Muscle of back (tissue), 11 donors: ENCODE measurements around the gene CDC34. TPM values are rescaled to one million over a fixed set of nuclear protein-coding genes. Genes with fewer than 3 reads are reported as not detected.

ENCODE experiments used
- DNase-seq, 3 donors: peaks; one replicate each; pipeline versions ENCODE4 v3.0.0 to v3.0.0-alpha.2; 2013
- polyA plus RNA-seq, 10 donors: library from polyadenylated mRNA; unstranded; fragments of 120-200 nt; gene quantifications; one replicate each; pipeline ENCODE4 v1.2.1, GENCODE V29; 2013; ENCODE audit not compliant: insufficient read length in 10 of 10

Gene CDC34
- polyA plus RNA-seq, 10 donors = 51.3 to 83.8 (median 62.2) TPM

DNA sequence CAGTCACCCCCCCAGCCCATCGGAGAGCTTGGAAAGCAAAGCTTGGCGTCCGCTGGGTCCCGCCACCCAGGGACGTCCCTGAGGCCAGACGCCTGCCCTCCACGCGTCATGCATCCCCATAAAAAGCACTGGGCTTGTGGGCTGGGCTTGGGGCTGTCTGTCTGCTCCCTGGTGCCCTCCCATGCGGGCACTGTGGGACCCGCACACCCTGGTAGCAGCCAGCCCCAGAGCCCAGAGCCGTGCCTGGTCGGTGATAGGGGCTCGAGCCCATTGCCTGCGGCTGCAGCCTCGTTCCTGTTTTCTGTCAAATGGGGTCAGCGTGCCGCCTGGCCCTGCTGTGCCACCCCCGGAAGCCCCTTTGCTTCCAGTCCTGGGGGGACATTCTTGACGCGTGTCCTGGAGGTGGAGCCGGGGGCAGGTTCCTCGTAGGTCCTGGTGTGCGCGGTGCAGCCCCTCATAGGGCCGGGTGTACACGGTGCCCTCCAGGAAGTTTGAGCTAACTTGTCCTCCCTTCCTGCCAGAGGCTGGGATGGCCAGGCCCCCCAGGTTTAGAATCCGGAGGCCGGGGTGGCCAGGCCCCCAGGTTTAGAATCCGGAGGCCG, 8.0 kb downstream of the CDC34 start:
- DNase-seq = no peak

DNA sequence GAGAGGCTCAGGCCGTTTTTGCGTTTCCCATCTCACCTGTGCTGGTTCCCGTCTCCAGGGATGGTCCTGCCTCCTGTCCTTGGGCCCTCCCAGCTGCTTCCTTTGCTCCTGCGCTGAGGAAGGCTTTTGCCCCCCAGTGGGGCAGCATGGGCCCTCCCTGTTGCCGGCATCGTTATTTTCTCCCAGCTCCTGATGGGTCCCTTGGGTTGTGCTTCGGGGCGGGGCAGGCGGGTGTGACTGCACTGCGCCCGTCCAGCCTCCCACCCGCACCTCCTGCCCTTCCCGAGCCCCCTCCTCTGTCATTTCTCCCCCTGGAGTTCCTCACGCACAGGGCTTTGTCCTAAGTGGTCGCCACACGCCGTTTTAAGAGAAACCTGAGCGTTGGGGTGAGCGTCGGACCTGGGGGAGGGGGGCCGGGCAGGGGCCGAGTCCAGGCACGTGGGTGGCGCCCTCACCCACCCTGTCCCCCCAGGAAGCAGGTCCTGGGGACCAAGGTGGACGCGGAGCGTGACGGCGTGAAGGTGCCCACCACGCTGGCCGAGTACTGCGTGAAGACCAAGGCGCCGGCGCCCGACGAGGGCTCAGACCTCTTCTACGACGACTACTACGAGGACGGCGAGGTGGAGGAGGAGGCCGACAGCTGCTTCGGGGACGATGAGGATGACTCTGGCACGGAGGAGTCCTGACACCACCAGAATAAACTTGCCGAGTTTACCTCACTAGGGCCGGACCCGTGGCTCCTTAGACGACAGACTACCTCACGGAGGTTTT, 9.5 kb downstream of the CDC34 start:
- peak in 1 of 3 donors; percentile 0 for DNase-seq

DNA sequence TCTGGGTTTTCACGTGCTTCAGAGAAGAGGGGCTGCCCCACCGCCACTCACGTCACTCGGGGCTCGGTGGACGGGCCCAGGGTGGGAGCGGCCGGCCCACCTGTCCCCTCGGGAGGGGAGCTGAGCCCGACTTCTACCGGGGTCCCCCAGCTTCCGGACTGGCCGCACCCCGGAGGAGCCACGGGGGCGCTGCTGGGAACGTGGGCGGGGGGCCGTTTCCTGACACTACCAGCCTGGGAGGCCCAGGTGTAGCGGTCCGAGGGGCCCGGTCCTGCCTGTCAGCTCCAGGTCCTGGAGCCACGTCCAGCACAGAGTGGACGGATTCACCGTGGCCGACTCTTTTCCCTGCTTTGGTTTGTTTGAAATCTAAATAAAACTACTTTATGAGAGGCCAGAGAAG, 10.1 kb downstream of the CDC34 start:
- DNase-seq = no peak

DNA sequence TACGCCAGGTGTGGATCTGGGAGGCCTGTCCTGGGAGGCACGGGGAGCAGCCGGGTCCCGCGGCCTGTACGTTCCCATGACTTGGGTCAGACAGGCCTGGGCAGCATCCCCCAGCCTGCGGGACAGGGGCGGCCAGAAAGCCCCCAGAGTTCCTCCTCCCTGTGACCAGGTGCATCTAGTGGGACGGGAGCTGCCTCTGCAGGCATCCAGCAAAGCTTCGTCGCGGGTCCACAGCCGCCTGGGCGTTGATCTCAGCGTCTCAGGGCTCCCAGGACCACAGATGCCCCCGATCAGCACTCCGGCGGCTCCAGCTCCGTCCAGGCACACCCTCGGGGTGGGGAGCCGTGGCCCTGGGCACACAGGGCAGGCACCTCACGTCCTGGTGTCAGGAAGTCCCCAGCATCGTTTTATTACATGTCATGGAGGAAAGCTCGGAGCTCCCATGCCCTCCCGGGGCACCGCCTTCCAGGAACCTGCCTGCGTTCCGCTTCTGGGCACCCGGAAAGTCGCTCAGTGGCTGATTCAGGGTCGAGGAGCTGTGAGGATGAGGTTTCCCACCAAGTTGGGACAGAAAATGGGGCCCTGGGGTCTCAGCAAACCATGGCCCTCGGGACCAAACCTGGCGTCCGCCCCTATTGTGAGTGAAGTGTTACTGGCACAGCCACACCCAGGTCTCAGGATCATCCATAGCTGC, 10.8 kb downstream of the CDC34 start:
- peak in 1 of 3 donors; percentile 17 for DNase-seq

DNA sequence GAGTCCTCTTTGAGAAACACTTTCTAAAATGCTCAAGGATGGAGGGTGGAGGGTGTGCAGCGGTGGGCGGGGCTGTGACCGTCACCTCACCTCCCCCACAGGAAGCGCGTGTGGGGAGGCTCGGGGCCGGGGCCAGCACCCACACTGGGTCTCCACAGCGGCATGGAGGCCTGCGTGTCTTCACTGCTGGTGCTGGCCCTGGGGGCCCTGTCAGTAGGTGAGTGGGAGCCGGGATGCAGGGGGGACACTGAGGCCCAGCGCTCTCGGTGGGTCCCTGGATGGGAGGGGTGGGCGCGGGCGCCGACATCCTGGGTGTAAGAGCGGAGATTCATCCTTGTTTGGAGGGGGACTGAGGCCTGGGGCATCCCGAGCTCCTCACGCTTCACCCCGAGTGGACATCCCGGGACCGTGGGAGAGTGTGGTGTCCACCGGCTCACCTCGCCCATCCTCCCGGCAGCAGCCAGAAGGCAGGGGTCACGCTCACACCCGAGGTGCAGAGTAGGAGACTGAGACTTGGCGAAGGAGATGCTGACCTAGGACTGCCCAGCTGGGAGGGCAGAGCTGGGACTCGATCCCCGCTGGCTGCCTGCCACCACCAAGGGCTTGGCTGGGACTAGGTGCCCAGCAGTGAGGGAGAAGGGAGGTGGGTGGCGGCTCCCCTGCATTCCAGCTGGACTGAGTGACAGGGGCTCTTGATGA, 12.5 kb downstream of the CDC34 start, which contains the start of gene GZMM:
Gene GZMM (plus strand): TSS at position 144 of the 699 bp plus-strand sequence. CDS start 19 bp downstream, at position 163.
- DNase-seq = no peak

DNA sequence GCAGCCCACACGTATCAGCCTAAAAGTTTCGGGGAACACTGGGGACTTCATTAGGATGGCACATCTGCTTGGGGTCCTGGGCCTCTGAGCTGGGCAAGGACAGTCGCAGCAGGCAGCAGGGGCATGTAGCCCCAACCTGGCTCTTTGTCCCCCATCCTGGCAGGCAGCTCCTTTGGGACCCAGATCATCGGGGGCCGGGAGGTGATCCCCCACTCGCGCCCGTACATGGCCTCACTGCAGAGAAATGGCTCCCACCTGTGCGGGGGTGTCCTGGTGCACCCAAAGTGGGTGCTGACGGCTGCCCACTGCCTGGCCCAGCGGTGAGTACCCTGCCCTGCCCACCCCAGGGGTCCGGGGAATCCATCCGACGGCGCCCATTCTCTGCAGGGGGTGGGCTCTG, 15.6 kb downstream of the CDC34 start:
- peak in 1 of 3 donors; percentile 1 for DNase-seq

DNA sequence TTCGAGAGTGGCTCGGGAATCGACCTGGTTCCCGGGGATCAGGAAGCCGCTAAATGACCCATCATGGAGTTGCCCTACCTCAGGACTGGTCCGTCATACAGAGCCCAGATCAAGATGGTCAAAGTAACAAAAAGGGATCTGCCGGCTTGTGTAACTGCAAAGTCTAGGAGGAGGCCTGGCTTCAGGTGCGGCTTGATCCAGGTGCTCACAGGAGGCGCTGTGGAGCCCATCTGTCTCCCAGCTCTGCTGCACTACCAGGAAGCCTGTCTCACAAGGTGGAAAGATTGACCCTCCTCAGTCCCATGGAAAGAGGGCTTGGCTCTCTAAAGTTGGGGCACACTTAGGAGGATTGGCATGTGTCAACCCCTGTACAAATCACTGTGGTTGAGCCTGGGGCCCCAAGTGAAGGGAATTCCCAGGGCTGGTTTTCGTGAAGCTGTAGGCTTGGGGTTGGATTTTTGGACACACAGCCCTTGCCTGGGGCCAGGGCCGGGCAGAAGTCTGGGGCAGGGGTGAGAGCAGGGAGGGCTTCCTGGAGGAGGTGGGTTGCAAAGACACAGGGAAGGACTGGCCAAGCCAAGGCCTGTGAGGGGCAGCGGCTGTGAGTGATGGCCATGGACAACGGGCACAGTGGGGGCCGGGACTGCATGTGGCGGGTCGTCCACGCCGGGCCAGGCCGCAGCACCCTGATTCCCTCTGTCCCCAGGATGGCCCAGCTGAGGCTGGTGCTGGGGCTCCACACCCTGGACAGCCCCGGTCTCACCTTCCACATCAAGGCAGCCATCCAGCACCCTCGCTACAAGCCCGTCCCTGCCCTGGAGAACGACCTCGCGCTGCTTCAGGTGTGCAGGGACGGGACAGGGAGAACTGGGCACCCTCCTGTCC, 16.5 kb downstream of the CDC34 start:
- DNase-seq = peak in 1 of 3 donors; percentile 7

DNA sequence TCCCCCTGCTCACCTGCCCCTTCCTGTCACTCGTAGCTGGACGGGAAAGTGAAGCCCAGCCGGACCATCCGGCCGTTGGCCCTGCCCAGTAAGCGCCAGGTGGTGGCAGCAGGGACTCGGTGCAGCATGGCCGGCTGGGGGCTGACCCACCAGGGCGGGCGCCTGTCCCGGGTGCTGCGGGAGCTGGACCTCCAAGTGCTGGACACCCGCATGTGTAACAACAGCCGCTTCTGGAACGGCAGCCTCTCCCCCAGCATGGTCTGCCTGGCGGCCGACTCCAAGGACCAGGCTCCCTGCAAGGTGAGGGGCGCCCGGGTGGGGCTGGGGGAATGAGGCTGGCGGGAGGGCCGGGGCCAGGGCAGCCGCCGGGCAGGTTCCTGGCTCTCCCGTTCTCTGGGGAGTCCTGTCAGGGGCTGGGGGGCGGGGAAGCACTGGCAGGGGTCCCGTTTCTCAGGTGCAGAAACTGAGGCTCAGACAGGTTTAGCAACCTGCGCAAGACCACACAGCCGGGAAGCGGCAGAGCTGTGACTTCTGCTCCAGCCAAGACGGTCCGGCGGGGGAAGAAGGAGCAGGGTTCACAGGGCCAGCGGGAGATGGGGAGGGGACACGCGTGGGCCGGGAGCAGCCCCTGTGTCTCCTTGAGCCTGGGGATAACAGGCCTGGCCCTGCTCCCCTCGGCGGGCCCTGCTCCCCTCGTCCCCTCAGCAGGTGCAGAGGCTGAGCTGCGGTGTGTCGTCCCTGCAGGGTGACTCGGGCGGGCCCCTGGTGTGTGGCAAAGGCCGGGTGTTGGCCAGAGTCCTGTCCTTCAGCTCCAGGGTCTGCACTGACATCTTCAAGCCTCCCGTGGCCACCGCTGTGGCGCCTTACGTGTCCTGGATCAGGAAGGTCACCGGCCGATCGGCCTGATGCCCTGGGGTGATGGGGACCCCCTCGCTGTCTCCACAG, 17.6 kb downstream of the CDC34 start:
- peak in 1 of 3 donors; percentile 7 for DNase-seq

DNA sequence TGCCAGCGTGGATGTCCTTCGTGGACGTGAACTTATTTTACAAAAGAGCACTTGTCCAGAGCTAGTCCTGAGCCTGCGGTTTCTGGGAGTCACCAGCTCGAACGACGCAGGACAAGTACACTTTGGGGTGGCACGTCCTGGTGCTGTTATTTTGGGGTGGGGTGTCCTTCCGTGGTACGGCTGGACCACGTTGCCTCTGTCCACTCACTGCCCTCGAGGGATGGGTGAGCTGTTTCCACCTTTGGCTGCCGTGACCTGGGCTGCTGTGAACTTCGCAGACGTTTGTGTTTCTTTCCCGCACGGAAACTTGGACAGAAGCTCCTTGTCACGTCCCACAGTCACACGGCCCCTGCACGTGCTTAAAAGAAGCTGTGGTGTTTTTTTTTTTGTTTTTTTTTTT, 23.3 kb downstream of the CDC34 start:
- no peak for DNase-seq

DNA sequence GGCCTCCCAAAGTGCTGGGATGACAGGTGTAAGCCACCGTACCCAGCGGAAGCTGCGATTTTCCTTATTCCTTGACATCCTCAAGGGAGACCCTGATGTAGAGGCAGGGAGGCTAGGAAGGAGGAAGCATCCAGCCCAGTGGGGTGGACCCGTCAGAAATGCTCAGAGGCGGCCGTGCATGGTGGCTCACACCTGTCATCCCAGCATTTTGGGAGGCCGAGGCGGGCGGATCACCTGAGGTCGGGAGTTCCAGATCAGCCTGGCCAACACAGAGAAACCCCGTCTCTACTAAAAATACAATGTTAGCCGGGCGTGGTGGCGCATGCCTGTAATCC, 23.9 kb downstream of the CDC34 start:
- no peak for DNase-seq

DNA sequence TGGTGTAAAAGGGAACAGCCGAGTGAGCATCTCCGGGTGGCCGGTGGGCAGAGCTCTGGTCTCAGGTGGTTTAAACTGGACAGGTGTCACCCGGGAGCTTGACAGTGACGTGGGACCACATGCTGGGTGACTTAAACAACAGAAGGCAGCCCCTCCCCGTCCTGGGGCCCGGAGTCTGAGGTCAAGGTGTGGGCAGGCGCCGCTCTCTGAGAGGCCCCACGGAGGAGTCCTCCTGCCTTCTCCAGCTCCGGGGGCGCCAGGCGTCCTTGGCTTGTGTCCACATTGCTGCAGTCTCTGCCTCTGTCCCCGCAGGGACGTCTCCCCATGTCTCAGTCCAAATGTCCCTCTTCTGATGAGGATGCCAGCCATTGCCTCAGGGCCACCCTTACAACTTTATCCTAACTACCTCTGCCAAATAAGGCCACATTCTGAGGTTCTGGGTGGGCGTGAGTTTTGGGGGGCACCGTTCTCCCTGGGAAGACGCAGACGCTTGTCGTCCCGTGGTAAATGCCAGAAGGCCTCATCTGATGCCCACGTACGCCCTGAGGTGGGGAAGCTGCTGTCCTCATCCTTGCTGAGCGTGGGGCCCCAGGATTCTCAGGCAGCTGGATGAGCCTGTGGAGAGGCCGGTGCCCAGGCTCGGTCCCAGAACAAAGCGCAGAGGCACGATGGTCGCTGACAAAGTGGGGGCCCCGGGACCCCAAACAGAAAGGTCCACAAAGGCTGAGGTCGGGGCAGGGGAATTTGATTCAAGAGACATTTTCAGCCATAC, 25.2 kb downstream of the CDC34 start:
- no peak for DNase-seq

DNA sequence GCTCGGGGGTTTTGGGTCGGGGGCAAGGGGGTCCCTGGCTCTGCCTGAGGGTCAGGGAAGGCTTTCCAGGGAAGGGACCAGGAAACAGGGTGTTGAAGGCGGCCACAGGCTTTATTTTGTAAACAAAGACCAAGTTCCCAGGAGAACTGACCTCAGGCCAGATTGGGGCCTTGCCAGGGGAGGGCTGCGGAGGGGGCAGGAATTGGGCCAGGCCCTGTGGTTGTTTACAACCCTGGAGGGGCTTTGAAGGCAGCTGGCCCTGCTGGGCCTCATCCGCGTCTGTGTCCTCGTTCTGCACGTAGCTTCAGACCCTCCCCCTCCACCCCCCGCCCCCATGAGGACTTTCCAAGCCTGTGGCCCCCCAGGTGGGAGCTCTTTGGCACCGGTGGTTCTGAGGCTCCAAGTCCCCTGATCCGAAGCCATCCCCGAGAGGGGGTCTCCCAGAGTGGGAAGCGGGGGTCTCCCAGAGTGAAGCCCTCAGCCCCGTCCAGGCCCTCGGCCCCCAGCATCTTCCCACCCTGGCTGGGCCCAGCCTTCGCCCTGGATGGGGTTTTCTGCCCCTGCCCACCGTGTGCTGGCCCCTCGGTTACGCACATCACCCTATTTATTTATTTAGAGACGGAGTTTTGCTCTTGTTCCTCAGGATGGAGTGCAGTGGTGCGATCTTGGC, 27.3 kb downstream of the CDC34 start:
- DNase-seq = peak in 2 of 3 donors; percentile 22 to 49

DNA sequence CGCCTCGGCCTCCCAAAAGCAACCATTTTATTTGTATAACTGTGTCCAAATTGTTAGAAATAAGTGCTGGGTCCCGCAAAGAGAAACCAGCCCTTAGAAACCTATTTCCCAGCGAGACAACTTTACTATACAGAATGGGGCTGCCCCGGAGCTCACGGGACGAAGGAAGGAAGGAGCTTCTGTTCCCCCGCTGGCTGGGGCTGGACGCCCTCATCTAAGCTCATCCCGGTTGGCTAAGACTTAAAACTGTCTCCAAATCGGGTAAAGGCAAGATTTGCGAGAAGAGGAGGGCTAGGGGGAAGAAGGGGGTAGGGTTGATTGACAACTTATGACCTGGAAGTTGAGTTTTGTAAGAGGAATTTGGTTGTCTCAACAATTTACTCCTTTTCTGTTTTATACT, 28.6 kb downstream of the CDC34 start:
- no peak for DNase-seq

DNA sequence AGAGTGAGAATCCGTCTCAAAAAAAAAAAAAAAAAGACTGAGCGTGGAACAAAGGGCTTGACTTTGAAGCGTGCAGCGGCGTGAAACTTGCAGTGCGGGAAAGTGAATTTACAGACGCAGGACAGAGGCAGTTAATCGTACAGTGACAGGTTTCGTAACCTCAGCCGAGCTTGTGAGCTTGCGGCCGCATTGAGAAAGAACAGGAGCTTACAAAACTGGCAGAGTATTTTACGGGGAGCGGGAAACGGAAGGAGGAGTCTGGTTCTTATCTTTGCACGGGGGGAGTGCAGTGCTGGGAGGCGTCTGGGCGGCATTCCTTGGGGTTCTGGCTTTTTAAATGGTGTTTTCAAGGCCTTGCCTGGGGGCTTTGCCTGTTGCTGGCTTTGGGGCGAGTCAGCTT, 34.8 kb downstream of the CDC34 start:
- peak in 1 of 3 donors; percentile 19 for DNase-seq

DNA sequence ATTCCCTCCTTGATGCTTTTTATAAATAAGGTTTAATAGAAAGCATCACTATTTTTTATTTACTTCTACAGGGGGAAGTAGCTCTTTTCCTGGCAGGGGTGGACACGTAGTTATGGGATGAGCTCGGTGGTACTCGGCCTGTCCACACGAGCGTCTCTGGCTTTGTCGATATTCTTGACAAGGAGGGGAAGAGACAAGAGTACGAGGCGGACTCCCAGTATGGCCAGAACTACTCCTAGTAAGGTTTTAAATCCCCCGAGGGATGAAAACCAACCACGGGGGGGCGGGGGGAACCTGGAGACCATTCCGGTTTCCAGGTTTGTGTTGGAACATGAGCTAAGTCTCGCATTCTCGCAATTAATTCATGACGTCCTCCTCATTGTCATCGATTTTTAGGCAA, 35.3 kb downstream of the CDC34 start:
- no peak for DNase-seq

DNA sequence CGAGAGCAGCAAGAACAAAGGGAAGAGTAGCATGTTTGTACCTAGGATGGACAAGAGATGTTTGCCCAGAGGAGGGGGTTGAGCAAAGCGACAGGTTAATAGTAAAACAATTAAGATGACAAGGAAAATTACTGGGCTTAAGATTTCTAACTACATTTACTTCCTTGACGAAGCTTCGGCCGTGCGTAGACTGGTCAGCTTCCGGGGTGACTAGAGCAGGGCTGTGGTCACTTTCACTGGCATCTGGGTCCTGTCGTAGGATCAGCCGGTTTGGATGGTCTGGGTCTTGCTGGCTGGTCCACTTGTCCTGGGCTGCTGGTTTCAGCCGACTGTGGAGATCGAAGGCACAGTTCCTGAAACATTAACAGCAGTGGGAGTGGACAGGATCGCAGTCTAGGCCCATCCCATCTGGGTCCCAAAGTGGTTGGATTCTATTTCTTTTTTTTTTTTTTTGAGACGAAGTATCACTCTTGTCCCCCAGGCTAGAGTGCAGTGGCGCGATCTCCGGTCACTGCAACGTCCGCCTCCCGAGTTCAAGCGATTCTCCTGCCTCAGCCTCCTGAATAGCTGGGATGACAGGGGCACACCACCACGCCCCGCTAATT, 35.8 kb downstream of the CDC34 start:
- DNase-seq = no peak

DNA sequence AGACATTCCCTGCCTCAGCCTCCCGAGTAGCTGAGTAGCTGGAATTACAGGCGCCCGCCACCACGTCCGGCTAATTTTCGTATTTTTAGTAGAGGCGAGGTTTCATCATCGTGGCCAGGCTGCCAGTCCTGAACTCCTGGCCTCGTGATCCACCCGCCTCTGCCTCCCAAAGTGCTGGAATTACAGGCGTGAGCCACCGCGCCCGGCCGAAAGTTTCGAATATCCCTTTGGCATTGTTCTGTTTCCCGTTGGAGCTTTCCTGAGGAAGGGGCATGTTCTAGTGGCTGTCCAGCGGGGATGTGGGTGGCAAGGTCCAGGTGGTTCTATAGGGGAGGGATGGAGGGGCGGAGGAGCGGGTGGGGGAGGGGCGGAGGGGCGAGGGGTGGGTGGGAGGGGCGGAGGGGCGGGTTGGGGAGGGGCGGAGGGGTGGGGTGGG, 38.7 kb downstream of the CDC34 start:
- no peak for DNase-seq

DNA sequence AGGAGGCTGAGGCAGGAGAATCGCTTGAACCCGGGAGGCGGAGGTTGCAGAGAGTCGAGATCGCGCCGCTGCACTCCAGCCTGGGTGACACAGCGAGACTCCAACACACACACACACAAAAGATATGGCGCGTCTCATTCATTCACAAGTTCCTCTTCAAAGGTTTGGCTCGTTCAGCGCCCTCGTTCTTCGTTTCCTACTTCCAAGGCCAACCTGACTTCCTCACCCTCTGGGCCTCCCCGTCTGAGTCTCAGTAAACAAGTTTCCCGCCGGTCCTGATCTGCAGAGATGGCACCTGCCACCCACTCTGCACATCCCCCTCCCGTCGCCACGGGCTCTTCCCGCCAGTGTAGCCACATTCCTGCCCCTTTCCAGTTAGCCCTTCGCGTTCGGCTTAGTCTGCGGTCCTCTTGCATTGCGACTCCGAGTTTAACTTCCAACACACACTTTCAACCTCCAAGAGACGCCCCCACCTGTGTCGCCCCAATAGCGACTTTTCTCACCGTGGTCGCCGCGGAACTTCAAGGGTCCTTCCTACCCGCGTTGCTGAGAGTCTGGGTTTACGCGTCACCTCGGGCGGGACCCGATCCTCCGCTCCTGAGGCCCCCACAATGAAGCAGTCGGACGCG, 39.5 kb downstream of the CDC34 start:
- DNase-seq = peak in 2 of 3 donors; percentile 22 to 65
